Epithelial cell of proximal tubule (primary cell): Measurements from ENCODE around the gene FNIP2. TPM values are rescaled to one million over a fixed set of nuclear protein-coding genes. Genes with fewer than 3 reads are reported as not detected.
"Not testable (repeated sequence)": the region's sequence is repeated elsewhere in the genome, so short reads cannot be mapped to it uniquely, and the experiment has no call there.

Experiments
- DNase-seq: peaks from one replicate; pipeline ENCODE4 v3.0.0-alpha.2; 2011; ENCODE audit warnings: low read depth
- H3K4me3 ChIP-seq: 2 replicates; pipeline ENCODE4 v1.5.1; 2011; ENCODE audit warnings: low read depth, mild to moderate bottlenecking, low read length
- CTCF ChIP-seq: conservative IDR thresholded peaks from 2 replicates; pipeline ENCODE4 v1.5.1; 2012; ENCODE audit warnings: low read depth, mild to moderate bottlenecking, low read length
- total RNA-seq: library from RNA; depleted of rRNA; stranded (reverse); fragments of >200 nt; gene quantifications from 2 replicates; pipeline ENCODE4 v1.2.3, GENCODE V29; 2015

FNIP2 gene
- total RNA-seq, 1 donor from 2014 or later: 16.2 TPM

- no peak overlapping the region for H3K4me3 ChIP-seq
- TF ChIP-seq CTCF: no peak
Observed at GRCh38 chr4:158875455-158875854, 106.6 kb downstream of the FNIP2 start.

GRCh38 chr4:158877069-158877468, 108.2 kb downstream of the FNIP2 start:
- TF ChIP-seq CTCF: no peak
- no peak overlapping the region for H3K4me3 ChIP-seq
- DNase-seq: no peak

More at GRCh38 chr4:158875455-158875854, 106.6 kb downstream of the FNIP2 start:
- DNase-seq: no peak

- H3K4me3 ChIP-seq, DNase-seq: not testable (repeated sequence)
Observed at GRCh38 chr4:158882142-158882541, 113.3 kb downstream of the FNIP2 start.

- no peak overlapping the region for H3K4me3 ChIP-seq
- DNase-seq: no peak
- TF ChIP-seq CTCF: no peak
Observed at GRCh38 chr4:158884280-158884679, 115.5 kb downstream of the FNIP2 start.

- no peak overlapping the region for H3K4me3 ChIP-seq
- no peak for TF ChIP-seq CTCF
- DNase-seq: no peak
Observed at GRCh38 chr4:158885564-158885963, 116.7 kb downstream of the FNIP2 start.

- H3K4me3 ChIP-seq: no peak overlapping the region
- TF ChIP-seq CTCF: no peak
- no peak for DNase-seq
Observed at GRCh38 chr4:158890294-158890693, 121.5 kb downstream of the FNIP2 start.

GRCh38 chr4:158891256-158891655, 122.4 kb downstream of the FNIP2 start:
- no peak overlapping the region for H3K4me3 ChIP-seq
- no peak for DNase-seq
- TF ChIP-seq CTCF: no peak

GRCh38 chr4:158894826-158895225, 126.0 kb downstream of the FNIP2 start:
- no peak for TF ChIP-seq CTCF
- H3K4me3 ChIP-seq: no peak overlapping the region
- no peak for DNase-seq
